Panc1 (cell line): ENCODE results near the gene FCN3.

ENCODE experiments used
- CTCF ChIP-seq: fragments of 450-650 bp; IDR thresholded peaks from 2 replicates; pipeline ENCODE4 v1.5.1; 2017; ENCODE audit warnings: mild to moderate bottlenecking
- POLR2AphosphoS5 ChIP-seq: IDR thresholded peaks from 2 replicates; pipeline ENCODE4 v1.6.1; 2012; ENCODE audit warnings: mild to moderate bottlenecking, low read depth, low read length, moderate library complexity
- SIN3A ChIP-seq: IDR thresholded peaks from 2 replicates; pipeline ENCODE4 v1.6.1; 2012; ENCODE audit warnings: low read depth, mild to moderate bottlenecking, low read length, moderate library complexity, borderline replicate concordance; ENCODE audit not compliant: insufficient read depth
- TF ChIP-seq, protein P1 (sequence below), 2 experiments: IDR thresholded peaks; 2 replicates each; pipeline ENCODE4 v1.6.1; 2011 to 2012; ENCODE audit warnings: low read depth in 2 of 2, control low read depth in 1 of 2, low read length in 1 of 2, mild to moderate bottlenecking in 1 of 2, moderate library complexity in 1 of 2; ENCODE audit not compliant: insufficient read depth in 1 of 2

DNA sequence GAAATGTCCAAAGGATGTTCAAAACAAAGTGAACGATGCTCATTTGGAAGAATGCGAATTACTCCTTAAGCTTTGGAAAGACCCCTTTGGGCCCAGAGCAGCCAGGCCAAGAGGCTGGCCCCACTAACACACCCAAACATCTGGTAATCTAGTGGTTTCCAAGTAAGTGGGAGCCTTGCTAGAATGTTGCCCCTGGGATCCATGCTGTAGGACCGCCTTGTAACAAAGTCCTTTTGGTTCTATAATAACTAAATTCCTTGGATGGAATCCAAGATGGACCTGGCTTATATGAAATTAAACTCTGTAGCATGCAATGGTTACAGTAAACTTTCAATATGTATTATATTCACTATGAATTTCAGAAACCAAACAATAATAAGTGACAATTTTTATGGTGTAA is 43.1 kb upstream of the FCN3 start:
- TF ChIP-seq POLR2AphosphoS5 (no peak), CTCF (no peak), SIN3A (no peak)
- TF ChIP-seq, protein P1, sequence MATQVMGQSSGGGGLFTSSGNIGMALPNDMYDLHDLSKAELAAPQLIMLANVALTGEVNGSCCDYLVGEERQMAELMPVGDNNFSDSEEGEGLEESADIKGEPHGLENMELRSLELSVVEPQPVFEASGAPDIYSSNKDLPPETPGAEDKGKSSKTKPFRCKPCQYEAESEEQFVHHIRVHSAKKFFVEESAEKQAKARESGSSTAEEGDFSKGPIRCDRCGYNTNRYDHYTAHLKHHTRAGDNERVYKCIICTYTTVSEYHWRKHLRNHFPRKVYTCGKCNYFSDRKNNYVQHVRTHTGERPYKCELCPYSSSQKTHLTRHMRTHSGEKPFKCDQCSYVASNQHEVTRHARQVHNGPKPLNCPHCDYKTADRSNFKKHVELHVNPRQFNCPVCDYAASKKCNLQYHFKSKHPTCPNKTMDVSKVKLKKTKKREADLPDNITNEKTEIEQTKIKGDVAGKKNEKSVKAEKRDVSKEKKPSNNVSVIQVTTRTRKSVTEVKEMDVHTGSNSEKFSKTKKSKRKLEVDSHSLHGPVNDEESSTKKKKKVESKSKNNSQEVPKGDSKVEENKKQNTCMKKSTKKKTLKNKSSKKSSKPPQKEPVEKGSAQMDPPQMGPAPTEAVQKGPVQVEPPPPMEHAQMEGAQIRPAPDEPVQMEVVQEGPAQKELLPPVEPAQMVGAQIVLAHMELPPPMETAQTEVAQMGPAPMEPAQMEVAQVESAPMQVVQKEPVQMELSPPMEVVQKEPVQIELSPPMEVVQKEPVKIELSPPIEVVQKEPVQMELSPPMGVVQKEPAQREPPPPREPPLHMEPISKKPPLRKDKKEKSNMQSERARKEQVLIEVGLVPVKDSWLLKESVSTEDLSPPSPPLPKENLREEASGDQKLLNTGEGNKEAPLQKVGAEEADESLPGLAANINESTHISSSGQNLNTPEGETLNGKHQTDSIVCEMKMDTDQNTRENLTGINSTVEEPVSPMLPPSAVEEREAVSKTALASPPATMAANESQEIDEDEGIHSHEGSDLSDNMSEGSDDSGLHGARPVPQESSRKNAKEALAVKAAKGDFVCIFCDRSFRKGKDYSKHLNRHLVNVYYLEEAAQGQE (IDR thresholded peaks at IDR 0.05; ENCODE audit: insufficient read depth in 1 of 2, low read depth in 2 of 2, low read length in 1 of 2), result no peak
